Neural cell (in vitro differentiated cells): Measurements from ENCODE around the gene CLIC6. TPM values are rescaled to one million over a fixed set of nuclear protein-coding genes. Genes with fewer than 3 reads are reported as not detected.

ENCODE experiments used
- H2AFZ ChIP-seq: fragments of 200-600, 300-800 bp; sonication (generic), shearing (Covaris generic); 2 replicates; pipeline ENCODE4 v1.6.0; 2014; ENCODE audit warnings: low read depth, mild to moderate bottlenecking, antibody characterized with exemption, low read length, moderate library complexity
- H3F3A ChIP-seq: fragments of 200-600 bp; shearing (Covaris generic); 2 replicates; pipeline ENCODE4 v1.6.1; 2016; ENCODE audit warnings: mild to moderate bottlenecking, moderate library complexity, mixed read lengths, antibody characterized with exemption, low read length; ENCODE audit not compliant: insufficient read depth, poor library complexity, severe bottlenecking
- H3K27ac ChIP-seq: fragments of 200-600, 300-800 bp; sonication (generic), shearing (Covaris generic); 2 replicates; pipeline ENCODE4 v1.5.1; 2014; ENCODE audit warnings: mild to moderate bottlenecking, low read length, moderate library complexity
- H3K27me3 ChIP-seq: fragments of 300-800, 200-600 bp; sonication (generic), shearing (Covaris generic); 2 replicates; pipeline ENCODE4 v1.6.0; 2014; ENCODE audit warnings: mild to moderate bottlenecking, low read depth, low read length, moderate library complexity; ENCODE audit not compliant: insufficient read depth
- H3K36me3 ChIP-seq: fragments of 300-800, 200-600 bp; sonication (generic), shearing (Covaris generic); 2 replicates; pipeline ENCODE4 v1.5.1; 2014; ENCODE audit warnings: mild to moderate bottlenecking, antibody characterized with exemption, low read length, moderate library complexity; ENCODE audit not compliant: insufficient read depth
- H3K4me2 ChIP-seq: fragments of 300-800, 200-600 bp; sonication (generic), shearing (Covaris generic); 2 replicates; pipeline ENCODE4 v1.6.0; 2014; ENCODE audit warnings: mild to moderate bottlenecking, low read length
- H3K4me3 ChIP-seq: fragments of 300-800, 200-600 bp; sonication (generic), shearing (Covaris generic); 2 replicates; pipeline ENCODE4 v1.5.1; 2014; ENCODE audit warnings: mild to moderate bottlenecking, low read length, moderate library complexity
- H3K79me2 ChIP-seq: fragments of 200-600 bp; shearing (Covaris generic); replicated peaks from 2 replicates; pipeline ENCODE4 v1.6.0; 2014; ENCODE audit warnings: mild to moderate bottlenecking, low read length, moderate library complexity; ENCODE audit not compliant: insufficient read depth
- H3K9ac ChIP-seq: fragments of 300-800, 200-600 bp; sonication (generic), shearing (Covaris generic); 2 replicates; pipeline ENCODE4 v1.6.1; 2016; ENCODE audit warnings: mild to moderate bottlenecking, low read length, mixed read lengths
- H3K9me2 ChIP-seq: fragments of 200-600 bp; shearing (Covaris generic); 2 replicates; pipeline ENCODE4 v1.6.1; 2016; ENCODE audit warnings: mild to moderate bottlenecking, low read length, mixed read lengths; ENCODE audit not compliant: insufficient read depth
- H3K9me3 ChIP-seq: fragments of 200-600, 300-800 bp; sonication (generic), shearing (Covaris generic); 2 replicates; pipeline ENCODE4 v1.6.1; 2016; ENCODE audit warnings: mild to moderate bottlenecking, mixed run types, low read length, moderate library complexity, mixed read lengths
- H4K20me1 ChIP-seq: fragments of 200-600 bp; shearing (Covaris generic); 2 replicates; pipeline ENCODE4 v1.6.1; 2016; ENCODE audit warnings: mild to moderate bottlenecking, mixed run types; ENCODE audit not compliant: insufficient read depth
- EP300 ChIP-seq: fragments of 450-650 bp; conservative IDR thresholded peaks from 2 replicates; pipeline ENCODE4 v1.6.1; 2014; ENCODE audit warnings: antibody characterized with exemption, mild to moderate bottlenecking, moderate library complexity; ENCODE audit not compliant: poor library complexity, severe bottlenecking
- EZH2 ChIP-seq: fragments of 200-600, 300-800 bp; shearing (Covaris generic), sonication (generic); IDR thresholded peaks from 2 replicates; pipeline ENCODE4 v1.6.1; 2014; ENCODE audit warnings: antibody characterized with exemption, low read length, borderline replicate concordance, mild to moderate bottlenecking; ENCODE audit not compliant: insufficient read depth, poor library complexity, severe bottlenecking
- MXI1 ChIP-seq: fragments of 450-650 bp; conservative IDR thresholded peaks from 2 replicates; pipeline ENCODE4 v1.6.1; 2014; ENCODE audit warnings: antibody characterized with exemption, mild to moderate bottlenecking; ENCODE audit not compliant: poor library complexity, severe bottlenecking
- POLR2AphosphoS5 ChIP-seq: IDR thresholded peaks from 2 replicates; pipeline ENCODE4 v1.6.1; 2012
- RAD21 ChIP-seq: fragments of 450-650 bp; conservative IDR thresholded peaks from 2 replicates; pipeline ENCODE4 v1.6.1; 2014; ENCODE audit warnings: antibody characterized with exemption, mild to moderate bottlenecking, moderate library complexity
- REST ChIP-seq: IDR thresholded peaks from 2 replicates; pipeline ENCODE4 v1.6.1; 2012; ENCODE audit warnings: borderline replicate concordance
- SMC3 ChIP-seq: fragments of 450-650 bp; conservative IDR thresholded peaks from 2 replicates; pipeline ENCODE4 v1.6.1; 2014; ENCODE audit warnings: antibody characterized with exemption, mild to moderate bottlenecking, moderate library complexity; ENCODE audit not compliant: poor library complexity
- TAF1 ChIP-seq: IDR thresholded peaks from 2 replicates; pipeline ENCODE4 v1.6.1; 2012; ENCODE audit warnings: low read depth
- polyA plus RNA-seq: library from polyadenylated mRNA; depleted of rRNA; stranded (reverse); fragments of >200 nt; gene quantifications from 2 replicates; pipeline ENCODE4 v1.2.3, GENCODE V29; 2014
- TF ChIP-seq, protein P1 (sequence below): fragments of 450-650 bp; IDR thresholded peaks from 2 replicates; pipeline ENCODE4 v1.5.1; 2014; ENCODE audit warnings: antibody characterized with exemption, mild to moderate bottlenecking, moderate library complexity; ENCODE audit not compliant: poor library complexity, severe bottlenecking

CLIC6 gene
- polyA plus RNA-seq, 1 donor from 2014 or later, result 0.32 TPM

DNA sequence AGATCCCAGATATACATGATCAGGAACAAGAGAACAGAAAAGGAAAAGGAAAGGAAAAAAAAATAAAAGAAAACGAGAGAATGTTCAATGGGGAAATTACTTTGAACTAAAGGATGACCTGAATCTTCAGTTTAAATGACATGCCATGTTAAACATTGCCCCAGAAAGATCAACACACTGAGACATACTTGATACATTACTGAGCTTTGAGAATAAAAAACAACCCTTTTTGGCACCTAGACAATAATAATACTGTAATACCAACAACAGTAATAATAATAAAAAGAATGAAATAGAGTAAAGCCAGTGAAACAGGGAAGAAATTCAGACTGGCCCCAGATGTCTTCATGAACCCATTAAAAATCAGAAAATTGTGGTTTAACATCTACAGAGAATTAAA, 44.8 kb downstream of the CLIC6 start:
- no peak overlapping the region for H3K9ac ChIP-seq
- H4K20me1 ChIP-seq, result no peaks in the 10 kb centered on the region
- H3K27ac ChIP-seq, result no peak overlapping the region
- no peaks in the 10 kb centered on the region for H3K9me2 ChIP-seq
- H3K4me2 ChIP-seq, result no peak overlapping the region
- no peak overlapping the region for H2AFZ ChIP-seq
- TF ChIP-seq, protein P1, sequence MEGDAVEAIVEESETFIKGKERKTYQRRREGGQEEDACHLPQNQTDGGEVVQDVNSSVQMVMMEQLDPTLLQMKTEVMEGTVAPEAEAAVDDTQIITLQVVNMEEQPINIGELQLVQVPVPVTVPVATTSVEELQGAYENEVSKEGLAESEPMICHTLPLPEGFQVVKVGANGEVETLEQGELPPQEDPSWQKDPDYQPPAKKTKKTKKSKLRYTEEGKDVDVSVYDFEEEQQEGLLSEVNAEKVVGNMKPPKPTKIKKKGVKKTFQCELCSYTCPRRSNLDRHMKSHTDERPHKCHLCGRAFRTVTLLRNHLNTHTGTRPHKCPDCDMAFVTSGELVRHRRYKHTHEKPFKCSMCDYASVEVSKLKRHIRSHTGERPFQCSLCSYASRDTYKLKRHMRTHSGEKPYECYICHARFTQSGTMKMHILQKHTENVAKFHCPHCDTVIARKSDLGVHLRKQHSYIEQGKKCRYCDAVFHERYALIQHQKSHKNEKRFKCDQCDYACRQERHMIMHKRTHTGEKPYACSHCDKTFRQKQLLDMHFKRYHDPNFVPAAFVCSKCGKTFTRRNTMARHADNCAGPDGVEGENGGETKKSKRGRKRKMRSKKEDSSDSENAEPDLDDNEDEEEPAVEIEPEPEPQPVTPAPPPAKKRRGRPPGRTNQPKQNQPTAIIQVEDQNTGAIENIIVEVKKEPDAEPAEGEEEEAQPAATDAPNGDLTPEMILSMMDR, result no peak
- TF ChIP-seq REST, result no peak
- TF ChIP-seq EZH2, result no peak
- no peak for TF ChIP-seq EP300
- TF ChIP-seq TAF1, result no peak
- no peak for TF ChIP-seq SMC3
- TF ChIP-seq MXI1, result no peak
- no peak for TF ChIP-seq POLR2AphosphoS5
- TF ChIP-seq RAD21, result no peak
- H3K4me3 ChIP-seq, result no peak overlapping the region
- H3K36me3 ChIP-seq, result no peaks in the 10 kb centered on the region
- H3F3A ChIP-seq, result no peaks in the 10 kb centered on the region
- no peaks in the 10 kb centered on the region for H3K9me3 ChIP-seq
- no peaks in the 10 kb centered on the region for H3K27me3 ChIP-seq
- H3K79me2 ChIP-seq, result no peaks in the 10 kb centered on the region

GRCh38 chr21:34715518-34715917, 46.7 kb downstream of the CLIC6 start:
- Histone ChIP-seq H4K20me1 (no peaks in the 10 kb centered on the region), H3K9me2 (no peaks in the 10 kb centered on the region), H3K36me3 (no peaks in the 10 kb centered on the region), H3F3A (no peaks in the 10 kb centered on the region), H3K27me3 (no peaks in the 10 kb centered on the region), H3K79me2 (no peaks in the 10 kb centered on the region), H3K4me3 (no peak overlapping the region), H3K4me2 (no peak overlapping the region), H3K9ac (no peak overlapping the region), H2AFZ (no peak overlapping the region), H3K27ac (no peak overlapping the region), H3K9me3 (no peaks in the 10 kb centered on the region)
- TF ChIP-seq EP300 (no peak), EZH2 (no peak), POLR2AphosphoS5 (no peak), SMC3 (no peak), RAD21 (no peak), TAF1 (no peak), REST (no peak), MXI1 (no peak)
- TF ChIP-seq, protein P1, result no peak
